Activated naive CD8-positive, alpha-beta T cell treated with anti-CD3 and anti-CD28 coated beads, Interleukin-2, amount 50 U/mL, for 24 hours (primary cell): Measurements from ENCODE around the gene PRKCZ.

ENCODE experiments used
- ATAC-seq: fragments of 150-1000 bp; cut with Tn5 transposase; one replicate; pipeline ENCODE4 v1.10.0; 2021
- DNase-seq: peaks from one replicate; pipeline ENCODE4 v3.0.0; 2021
- H3K27ac Mint-ChIP-seq: one replicate; pipeline ENCODE4 v1.8.0; 2021; ENCODE audit warnings: mild to moderate bottlenecking, mixed read lengths
- H3K27me3 Mint-ChIP-seq: one replicate; pipeline ENCODE4 v1.8.0; 2021; ENCODE audit warnings: mixed read lengths
- H3K36me3 Mint-ChIP-seq: one replicate; pipeline ENCODE4 v1.8.0; 2021; ENCODE audit warnings: low read depth, mixed read lengths
- H3K4me1 Mint-ChIP-seq: one replicate; pipeline ENCODE4 v1.8.0; 2021; ENCODE audit warnings: mixed read lengths
- H3K4me3 Mint-ChIP-seq: one replicate; pipeline ENCODE4 v1.8.0; 2021; ENCODE audit warnings: mild to moderate bottlenecking, moderate library complexity, mixed read lengths
- H3K9me3 Mint-ChIP-seq: one replicate; pipeline ENCODE4 v1.8.0; 2021; ENCODE audit warnings: mixed read lengths

PRKCZ gene

GRCh38 chr1:2074944-2075740 is 24.9 kb downstream of the PRKCZ start:
- no peak for DNase-seq
- Mint-ChIP-seq H3K9me3 (peaks cover 21% of the 10 kb centered on the region), H3K4me3 (no peak overlapping the region), H3K4me1 (peaks cover 10% of the 10 kb centered on the region), H3K36me3 (peaks cover 27% of the 10 kb centered on the region), H3K27ac (no peak overlapping the region), H3K27me3 (no peaks in the 10 kb centered on the region)
- no peak for ATAC-seq

GRCh38 chr1:2076826-2077225 is 26.6 kb downstream of the PRKCZ start:
- H3K27ac Mint-ChIP-seq: no peak overlapping the region
- no peaks in the 10 kb centered on the region for H3K27me3 Mint-ChIP-seq
- peaks cover 21% of the 10 kb centered on the region for H3K9me3 Mint-ChIP-seq
- peaks cover 27% of the 10 kb centered on the region for H3K36me3 Mint-ChIP-seq
- no peak overlapping the region for H3K4me3 Mint-ChIP-seq
- H3K4me1 Mint-ChIP-seq: peaks cover 9% of the 10 kb centered on the region
- DNase-seq (no peak), ATAC-seq (no peak)

GRCh38 chr1:2078170-2078569 is 28.0 kb downstream of the PRKCZ start:
- peaks cover 21% of the 10 kb centered on the region for H3K9me3 Mint-ChIP-seq
- no peak for ATAC-seq
- H3K4me1 Mint-ChIP-seq: no peaks in the 10 kb centered on the region
- H3K27me3 Mint-ChIP-seq: no peaks in the 10 kb centered on the region
- H3K27ac Mint-ChIP-seq: no peak overlapping the region
- H3K4me3 Mint-ChIP-seq: no peak overlapping the region
- no peak for DNase-seq
- H3K36me3 Mint-ChIP-seq: peaks cover 27% of the 10 kb centered on the region

- H3K4me1 Mint-ChIP-seq: no peaks in the 10 kb centered on the region
- H3K36me3 Mint-ChIP-seq: peaks cover 27% of the 10 kb centered on the region
- H3K4me3 Mint-ChIP-seq: no peak overlapping the region
- H3K27ac Mint-ChIP-seq: no peak overlapping the region
- H3K27me3 Mint-ChIP-seq: no peaks in the 10 kb centered on the region
- DNase-seq (no peak), ATAC-seq (no peak)
- peaks cover 21% of the 10 kb centered on the region for H3K9me3 Mint-ChIP-seq
Observed at GRCh38 chr1:2079396-2080085, 29.3 kb downstream of the PRKCZ start.

GRCh38 chr1:2080140-2080539 is 29.9 kb downstream of the PRKCZ start:
- DNase-seq (no peak), ATAC-seq (no peak)
- Mint-ChIP-seq H3K4me3 (no peak overlapping the region), H3K4me1 (no peaks in the 10 kb centered on the region), H3K36me3 (peaks cover 27% of the 10 kb centered on the region), H3K9me3 (peaks cover 21% of the 10 kb centered on the region), H3K27me3 (no peaks in the 10 kb centered on the region), H3K27ac (no peak overlapping the region)

- H3K36me3 Mint-ChIP-seq: peaks cover 25% of the 10 kb centered on the region
- H3K9me3 Mint-ChIP-seq: peaks cover 21% of the 10 kb centered on the region
- ATAC-seq: no peak
- DNase-seq: no peak
- no peaks in the 10 kb centered on the region for H3K27me3 Mint-ChIP-seq
- H3K4me1 Mint-ChIP-seq: no peaks in the 10 kb centered on the region
- H3K4me3 Mint-ChIP-seq: no peak overlapping the region
- H3K27ac Mint-ChIP-seq: no peak overlapping the region
Observed at GRCh38 chr1:2080884-2081283, 30.7 kb downstream of the PRKCZ start.

GRCh38 chr1:2081326-2081885 is 31.2 kb downstream of the PRKCZ start:
- no peak overlapping the region for H3K27ac Mint-ChIP-seq
- H3K4me3 Mint-ChIP-seq: no peak overlapping the region
- H3K36me3 Mint-ChIP-seq: peaks cover 25% of the 10 kb centered on the region
- ATAC-seq: no peak
- H3K27me3 Mint-ChIP-seq: no peaks in the 10 kb centered on the region
- H3K4me1 Mint-ChIP-seq: no peaks in the 10 kb centered on the region
- no peak for DNase-seq
- peaks cover 21% of the 10 kb centered on the region for H3K9me3 Mint-ChIP-seq

GRCh38 chr1:2082064-2082463 is 31.9 kb downstream of the PRKCZ start:
- DNase-seq (no peak), ATAC-seq (no peak)
- no peaks in the 10 kb centered on the region for H3K27me3 Mint-ChIP-seq
- H3K4me1 Mint-ChIP-seq: no peaks in the 10 kb centered on the region
- peaks cover 17% of the 10 kb centered on the region for H3K9me3 Mint-ChIP-seq
- peaks cover 18% of the 10 kb centered on the region for H3K36me3 Mint-ChIP-seq
- H3K4me3 Mint-ChIP-seq: no peak overlapping the region
- H3K27ac Mint-ChIP-seq: no peak overlapping the region

- DNase-seq (no peak), ATAC-seq (no peak)
- H3K27ac Mint-ChIP-seq: no peak overlapping the region
- peaks cover 4% of the 10 kb centered on the region for H3K36me3 Mint-ChIP-seq
- peaks cover under 1% of the 10 kb centered on the region for H3K9me3 Mint-ChIP-seq
- no peaks in the 10 kb centered on the region for H3K4me1 Mint-ChIP-seq
- no peaks in the 10 kb centered on the region for H3K27me3 Mint-ChIP-seq
- H3K4me3 Mint-ChIP-seq: no peak overlapping the region
Observed at GRCh38 chr1:2083666-2084065, 33.5 kb downstream of the PRKCZ start.

GRCh38 chr1:2084306-2084705 is 34.1 kb downstream of the PRKCZ start:
- no peak overlapping the region for H3K4me3 Mint-ChIP-seq
- ATAC-seq: no peak
- no peak overlapping the region for H3K27ac Mint-ChIP-seq
- H3K36me3 Mint-ChIP-seq: peaks cover 2% of the 10 kb centered on the region
- H3K9me3 Mint-ChIP-seq: no peaks in the 10 kb centered on the region
- no peak for DNase-seq
- no peaks in the 10 kb centered on the region for H3K4me1 Mint-ChIP-seq
- H3K27me3 Mint-ChIP-seq: no peaks in the 10 kb centered on the region

GRCh38 chr1:2085080-2085479 is 34.9 kb downstream of the PRKCZ start:
- Mint-ChIP-seq H3K27ac (no peak overlapping the region), H3K4me3 (no peak overlapping the region), H3K9me3 (no peaks in the 10 kb centered on the region), H3K36me3 (peaks cover under 1% of the 10 kb centered on the region), H3K27me3 (no peaks in the 10 kb centered on the region), H3K4me1 (no peaks in the 10 kb centered on the region)
- no peak for ATAC-seq
- no peak for DNase-seq

- no peak overlapping the region for H3K4me3 Mint-ChIP-seq
- no peaks in the 10 kb centered on the region for H3K27me3 Mint-ChIP-seq
- H3K9me3 Mint-ChIP-seq: no peaks in the 10 kb centered on the region
- DNase-seq: no peak
- no peak for ATAC-seq
- peaks cover 3% of the 10 kb centered on the region for H3K4me1 Mint-ChIP-seq
- no peak overlapping the region for H3K27ac Mint-ChIP-seq
- H3K36me3 Mint-ChIP-seq: no peaks in the 10 kb centered on the region
Observed at GRCh38 chr1:2086446-2087078, 36.4 kb downstream of the PRKCZ start.

GRCh38 chr1:2087766-2088165 is 37.6 kb downstream of the PRKCZ start:
- Mint-ChIP-seq H3K4me3 (no peak overlapping the region), H3K4me1 (peaks cover 3% of the 10 kb centered on the region), H3K27me3 (no peaks in the 10 kb centered on the region)

GRCh38 chr1:2088458-2088857 is 38.2 kb downstream of the PRKCZ start:
- no peak overlapping the region for H3K4me3 Mint-ChIP-seq
- H3K36me3 Mint-ChIP-seq: no peaks in the 10 kb centered on the region
- no peak for DNase-seq
- peaks cover 3% of the 10 kb centered on the region for H3K4me1 Mint-ChIP-seq
- H3K9me3 Mint-ChIP-seq: no peaks in the 10 kb centered on the region
- no peak overlapping the region for H3K27ac Mint-ChIP-seq
- no peaks in the 10 kb centered on the region for H3K27me3 Mint-ChIP-seq
- no peak for ATAC-seq

More at GRCh38 chr1:2087766-2088165, 37.6 kb downstream of the PRKCZ start:
- ATAC-seq: no peak
- Mint-ChIP-seq H3K27ac (no peak overlapping the region), H3K9me3 (no peaks in the 10 kb centered on the region), H3K36me3 (no peaks in the 10 kb centered on the region)
- DNase-seq: no peak

GRCh38 chr1:2089051-2089450 is 38.8 kb downstream of the PRKCZ start:
- ATAC-seq (no peak), DNase-seq (no peak)
- H3K4me3 Mint-ChIP-seq: no peak overlapping the region
- H3K9me3 Mint-ChIP-seq: no peaks in the 10 kb centered on the region
- H3K27me3 Mint-ChIP-seq: no peaks in the 10 kb centered on the region
- no peaks in the 10 kb centered on the region for H3K36me3 Mint-ChIP-seq
- no peak overlapping the region for H3K27ac Mint-ChIP-seq
- peaks cover 3% of the 10 kb centered on the region for H3K4me1 Mint-ChIP-seq
